Renal cortical epithelial cell (primary cell): ENCODE data around the gene PRDM13. TPM values are rescaled to one million over a fixed set of nuclear protein-coding genes. Genes with fewer than 3 reads are reported as not detected.
"Not testable (repeated sequence)": the region's sequence is repeated elsewhere in the genome, so short reads cannot be mapped to it uniquely, and the experiment has no call there.

Experiments used
- DNase-seq: peaks from one replicate; pipeline ENCODE4 v3.0.0-alpha.2; 2011; ENCODE audit warnings: low read depth
- total RNA-seq: library from RNA; depleted of rRNA; stranded (reverse); fragments of >200 nt; gene quantifications from 2 replicates; pipeline ENCODE4 v1.2.3, GENCODE V29; 2014

The PRDM13 gene
- total RNA-seq, 1 donor from 2014 or later: not detected

DNA sequence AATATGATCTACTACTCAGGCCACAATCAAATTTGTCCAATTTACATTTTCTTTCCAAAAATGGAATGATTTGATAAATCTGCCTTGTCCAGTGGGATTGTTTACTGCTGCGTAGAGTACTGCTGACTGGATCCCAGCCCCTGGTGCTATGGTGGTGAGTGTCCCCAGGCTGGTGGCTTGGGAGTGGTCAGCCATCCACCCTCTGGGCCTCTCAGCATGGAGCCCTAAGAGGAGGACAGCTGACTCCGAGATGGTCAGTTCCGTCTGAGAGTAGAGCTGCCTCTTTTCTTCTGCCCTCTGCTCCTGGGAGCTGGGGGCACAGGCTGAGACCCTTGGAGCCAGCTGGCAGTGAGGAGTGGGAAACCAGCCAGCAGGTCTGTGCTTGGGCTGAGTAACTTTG, 22.7 kb downstream of the PRDM13 start:
- no peak for DNase-seq

DNA sequence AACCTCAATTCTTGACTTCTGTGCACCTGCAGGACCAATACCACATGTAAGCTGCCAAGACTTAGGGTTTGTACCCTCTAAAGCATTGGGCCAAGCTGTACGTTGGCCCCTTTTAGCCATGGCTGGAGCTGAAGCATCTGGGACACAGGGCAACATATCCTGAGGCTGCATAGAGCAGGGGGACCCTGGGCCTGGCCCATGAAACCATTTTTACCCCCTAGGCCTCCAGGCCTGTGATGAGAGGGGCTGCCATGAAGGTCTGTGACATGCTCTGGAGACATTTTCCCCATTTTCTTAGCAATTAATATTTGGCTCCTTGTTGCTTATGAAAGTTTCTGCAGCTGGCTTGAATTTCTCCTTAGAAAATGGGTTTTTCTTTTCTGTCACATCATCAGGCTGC, 31.0 kb downstream of the PRDM13 start:
- DNase-seq: no peak

DNA sequence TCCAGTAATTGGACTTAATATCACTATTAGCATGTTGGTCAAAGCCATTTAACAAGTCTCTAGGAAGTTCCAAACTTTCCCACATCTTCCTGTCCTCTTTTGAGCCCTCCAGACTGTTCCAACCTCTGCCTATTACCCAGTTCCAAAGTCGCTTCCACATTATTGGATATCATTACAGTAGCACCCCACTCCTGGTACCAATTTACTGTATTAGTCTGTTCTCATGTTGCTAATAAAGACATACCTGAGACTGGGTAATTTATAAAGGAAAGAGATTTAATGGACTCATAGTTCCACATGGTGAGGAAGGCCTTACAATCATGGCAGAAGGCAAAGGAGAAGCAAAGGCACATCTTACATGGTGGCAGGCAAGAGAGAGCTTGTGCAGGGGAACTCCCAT, 31.7 kb downstream of the PRDM13 start:
- not testable (repeated sequence) for DNase-seq

DNA sequence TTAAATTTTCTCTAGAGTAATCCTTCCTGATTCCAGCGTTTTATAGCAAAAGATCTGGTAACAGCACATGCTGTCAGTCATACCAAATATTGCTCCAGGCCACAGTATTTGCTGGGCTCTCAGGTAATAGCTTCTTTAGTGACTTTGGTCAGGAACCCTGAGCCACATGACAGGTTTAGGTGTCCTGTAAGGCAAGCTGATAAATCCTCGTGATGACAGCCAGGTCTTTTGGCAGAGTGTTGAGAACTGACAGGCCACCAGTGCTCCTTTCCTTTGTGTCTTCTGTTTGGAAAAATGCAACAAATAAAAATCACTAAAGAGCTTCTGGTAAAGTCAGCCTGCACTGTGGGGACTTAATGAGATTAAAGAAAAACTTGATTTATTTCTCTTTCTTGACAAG, 34.6 kb downstream of the PRDM13 start:
- no peak for DNase-seq

DNA sequence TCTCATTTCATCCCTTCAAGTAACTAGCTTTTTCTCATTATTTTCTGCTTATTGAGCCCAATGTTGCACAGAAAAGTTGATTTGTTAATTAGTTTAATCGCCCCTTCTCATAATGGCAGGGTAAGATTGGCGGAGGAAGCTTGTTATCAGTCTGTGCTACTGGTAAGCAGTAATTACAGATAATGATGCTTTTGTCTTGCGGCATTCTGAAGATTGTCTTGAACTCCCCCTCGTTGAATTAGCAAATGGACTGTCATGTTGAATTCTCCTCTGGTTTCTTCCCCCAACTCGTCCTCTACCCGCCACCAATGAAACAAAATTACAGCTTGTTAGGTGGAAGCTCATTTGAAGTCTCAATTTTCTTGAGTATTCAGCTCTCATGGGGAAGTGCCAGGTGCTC, 39.4 kb downstream of the PRDM13 start:
- no peak for DNase-seq

DNA sequence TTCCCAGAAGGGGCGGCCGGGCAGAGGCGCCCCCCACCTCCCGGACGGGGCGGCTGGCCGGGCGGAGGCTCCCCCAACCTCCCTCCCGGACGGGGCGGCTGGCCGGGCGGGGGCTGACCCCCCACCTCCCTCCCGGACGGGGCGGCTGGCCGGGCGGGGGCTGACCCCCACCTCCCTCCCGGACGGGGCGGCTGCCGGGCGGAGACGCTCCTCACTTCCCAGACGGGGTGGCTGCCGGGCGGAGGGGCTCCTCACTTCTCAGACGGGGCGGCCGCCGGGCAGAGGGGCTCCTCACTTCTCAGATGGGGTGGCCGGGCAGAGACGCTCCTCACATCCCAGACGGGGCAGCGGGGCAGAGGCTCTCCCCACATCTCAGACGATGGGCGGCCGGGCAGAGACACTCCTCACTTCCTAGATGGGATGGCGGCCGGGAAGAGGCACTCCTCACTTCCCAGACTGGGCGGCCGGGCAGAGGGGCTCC, 43.5 kb downstream of the PRDM13 start:
- not testable (repeated sequence) for DNase-seq

DNA sequence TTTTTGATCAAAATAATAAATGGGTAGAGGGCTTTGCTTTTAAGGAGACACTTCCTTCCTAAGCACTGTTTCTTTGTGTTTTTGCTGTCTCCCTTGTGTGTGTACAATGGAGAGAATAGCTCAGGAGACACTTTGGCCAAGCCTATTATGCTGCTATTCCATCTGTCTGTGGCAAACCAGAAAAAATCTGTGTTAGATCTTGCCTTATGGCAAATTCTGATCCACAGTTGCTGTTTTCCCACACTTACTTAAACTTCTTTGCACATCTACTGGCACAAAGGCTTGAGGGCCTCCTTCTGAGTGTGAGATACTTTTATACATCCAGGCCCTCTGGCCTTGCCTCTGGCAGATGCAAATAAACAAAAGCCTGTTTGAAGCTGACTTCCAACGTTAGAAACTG, 53.6 kb downstream of the PRDM13 start:
- no peak for DNase-seq

DNA sequence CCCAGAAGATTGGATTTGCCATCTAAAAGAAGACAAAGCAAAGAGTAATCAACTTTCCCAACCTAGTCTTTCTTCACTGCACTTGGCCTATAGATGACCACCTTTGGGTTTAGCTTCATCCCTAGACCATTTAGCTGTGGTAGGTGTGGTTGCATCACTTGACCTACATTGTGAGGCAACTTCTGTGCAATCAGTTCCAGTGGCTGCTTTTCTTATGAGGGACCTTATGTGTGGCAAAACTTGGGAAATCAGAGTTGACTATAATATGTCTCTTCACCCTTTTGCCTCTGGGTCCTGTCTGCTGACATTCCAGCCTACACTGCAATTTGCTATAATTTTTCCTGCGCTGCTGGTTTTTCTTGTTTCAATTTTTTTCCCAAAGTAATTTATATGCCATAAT, 55.2 kb downstream of the PRDM13 start:
- DNase-seq: peak; percentile 15

DNA sequence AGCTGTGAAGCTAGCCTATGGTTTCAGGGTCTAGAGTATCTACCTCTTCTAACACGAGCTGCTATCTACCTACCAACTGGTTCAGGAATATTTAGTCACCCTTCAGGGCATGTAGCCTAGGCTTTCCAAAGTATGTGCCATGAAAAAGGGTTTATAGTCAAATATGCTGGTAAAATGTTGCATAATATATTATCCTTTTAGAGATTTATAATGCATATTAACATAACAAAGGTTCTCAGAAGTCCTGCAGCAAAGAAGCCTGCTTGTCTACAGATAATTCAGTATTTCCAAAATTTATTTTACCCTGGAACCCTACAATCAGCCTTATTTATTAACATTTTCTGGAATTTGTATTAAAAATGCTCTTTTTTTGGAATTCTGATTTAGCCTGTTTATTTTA, 56.0 kb downstream of the PRDM13 start:
- no peak for DNase-seq

Other genes with a start within 250 kb of the PRDM13 start
- gene COQ3, start 212.6 kb upstream of the PRDM13 start, total RNA-seq: 4.4 and 8.3 TPM in 2 replicates
- gene PNISR, start 181.5 kb upstream of the PRDM13 start, total RNA-seq: 30.7 and 79.4 TPM in 2 replicates
- 34.1 and 49.3 TPM in 2 replicates for gene USP45, start 91.4 kb upstream of the PRDM13 start, total RNA-seq
- 104 and 249 TPM in 2 replicates for gene CCNC, start 38.2 kb upstream of the PRDM13 start, total RNA-seq